ENCODE measurements around the gene CCDC146. TPM values are rescaled to one million over a fixed set of nuclear protein-coding genes. Genes with fewer than 3 reads are reported as not detected.

CCDC146 gene
- total RNA-seq, 1 experiment from 2014 or later, result 1.1 TPM

DNA sequence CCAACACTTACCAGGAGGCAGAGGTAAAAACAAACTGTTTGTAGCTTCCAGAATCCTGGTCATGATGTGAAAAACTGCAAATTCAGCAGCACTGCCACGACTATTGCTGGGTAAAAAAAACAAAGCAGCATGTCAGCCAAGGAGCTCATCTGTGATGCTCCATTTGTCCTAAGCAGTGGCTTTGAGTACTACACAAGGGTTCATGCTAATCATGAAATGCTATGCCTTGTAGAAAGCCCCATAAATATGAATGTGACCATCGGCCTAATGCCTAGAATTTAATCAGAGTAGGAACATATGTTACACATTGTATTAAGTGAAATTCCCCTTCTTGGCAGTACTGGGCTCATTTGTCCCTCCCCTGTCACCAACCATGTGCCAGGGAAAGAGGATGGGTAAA, 198.3 kb downstream of the CCDC146 start (continued):
- TF ChIP-seq, protein P1, sequence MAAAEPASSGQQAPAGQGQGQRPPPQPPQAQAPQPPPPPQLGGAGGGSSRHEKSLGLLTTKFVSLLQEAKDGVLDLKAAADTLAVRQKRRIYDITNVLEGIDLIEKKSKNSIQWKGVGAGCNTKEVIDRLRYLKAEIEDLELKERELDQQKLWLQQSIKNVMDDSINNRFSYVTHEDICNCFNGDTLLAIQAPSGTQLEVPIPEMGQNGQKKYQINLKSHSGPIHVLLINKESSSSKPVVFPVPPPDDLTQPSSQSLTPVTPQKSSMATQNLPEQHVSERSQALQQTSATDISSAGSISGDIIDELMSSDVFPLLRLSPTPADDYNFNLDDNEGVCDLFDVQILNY (CRISPR knock-in tag; IDR thresholded peaks at IDR 0.05), result no peak

DNA sequence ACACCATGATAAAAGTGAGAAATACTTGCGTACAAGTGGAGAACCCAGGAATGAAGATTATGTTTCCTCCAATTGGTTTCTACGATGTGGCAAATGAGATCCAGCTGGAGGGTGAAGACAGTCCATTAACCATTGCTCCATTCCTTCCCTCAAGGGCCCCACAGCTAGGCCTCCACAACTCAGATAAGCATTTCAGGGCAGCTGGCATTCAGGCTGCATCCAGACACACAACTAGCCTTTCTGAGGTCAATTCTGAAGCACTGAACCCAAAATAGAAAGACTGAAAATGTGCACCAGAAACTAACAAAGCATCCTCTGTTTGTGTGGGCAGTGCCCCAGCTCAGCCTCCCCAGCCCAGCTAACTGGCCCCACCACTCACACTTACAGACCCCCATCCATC, 198.9 kb downstream of the CCDC146 start:
- no peaks in the 10 kb centered on the region for H3K27me3 Mint-ChIP-seq (ENCODE audit: low read depth)
- H3K27ac Mint-ChIP-seq, result no peak overlapping the region
- no peak overlapping the region for H3K4me3 Mint-ChIP-seq
- DNase-seq (ENCODE audit: low spot score) (no peak), ATAC-seq (no peak)
- no peaks in the 10 kb centered on the region for H3K36me3 Mint-ChIP-seq
- POLR2A ChIA-PET, result no interaction called here
- CTCF ChIA-PET, result interaction anchor here (1.0 to 1.9 kb wide), 2 partner anchors 11 to 75 kb away, joined by 5 to 6 read pairs; no protein-coding TSS in a partner anchor
- H3K4me1 Mint-ChIP-seq, result no peaks in the 10 kb centered on the region
- no peak for TF ChIP-seq CREM (CRISPR knock-in tag; IDR thresholded peaks at IDR 0.05)
- no peak for TF ChIP-seq MYBL2 (CRISPR knock-in tag; IDR thresholded peaks at IDR 0.05)
- TF ChIP-seq ETV6 (CRISPR knock-in tag; IDR thresholded peaks at IDR 0.05), result no peak
- TF ChIP-seq IRF2 (CRISPR knock-in tag; IDR thresholded peaks at IDR 0.05; ENCODE audit: borderline replicate concordance, low read depth), result no peak
- TF ChIP-seq, protein P2, sequence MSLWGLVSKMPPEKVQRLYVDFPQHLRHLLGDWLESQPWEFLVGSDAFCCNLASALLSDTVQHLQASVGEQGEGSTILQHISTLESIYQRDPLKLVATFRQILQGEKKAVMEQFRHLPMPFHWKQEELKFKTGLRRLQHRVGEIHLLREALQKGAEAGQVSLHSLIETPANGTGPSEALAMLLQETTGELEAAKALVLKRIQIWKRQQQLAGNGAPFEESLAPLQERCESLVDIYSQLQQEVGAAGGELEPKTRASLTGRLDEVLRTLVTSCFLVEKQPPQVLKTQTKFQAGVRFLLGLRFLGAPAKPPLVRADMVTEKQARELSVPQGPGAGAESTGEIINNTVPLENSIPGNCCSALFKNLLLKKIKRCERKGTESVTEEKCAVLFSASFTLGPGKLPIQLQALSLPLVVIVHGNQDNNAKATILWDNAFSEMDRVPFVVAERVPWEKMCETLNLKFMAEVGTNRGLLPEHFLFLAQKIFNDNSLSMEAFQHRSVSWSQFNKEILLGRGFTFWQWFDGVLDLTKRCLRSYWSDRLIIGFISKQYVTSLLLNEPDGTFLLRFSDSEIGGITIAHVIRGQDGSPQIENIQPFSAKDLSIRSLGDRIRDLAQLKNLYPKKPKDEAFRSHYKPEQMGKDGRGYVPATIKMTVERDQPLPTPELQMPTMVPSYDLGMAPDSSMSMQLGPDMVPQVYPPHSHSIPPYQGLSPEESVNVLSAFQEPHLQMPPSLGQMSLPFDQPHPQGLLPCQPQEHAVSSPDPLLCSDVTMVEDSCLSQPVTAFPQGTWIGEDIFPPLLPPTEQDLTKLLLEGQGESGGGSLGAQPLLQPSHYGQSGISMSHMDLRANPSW (CRISPR knock-in tag; conservative IDR thresholded peaks at IDR 0.05; ENCODE audit: low read depth), result no peak
- no peak for TF ChIP-seq ESRRA (CRISPR knock-in tag; IDR thresholded peaks at IDR 0.05; ENCODE audit: borderline replicate concordance)
- TF ChIP-seq, protein P3, sequence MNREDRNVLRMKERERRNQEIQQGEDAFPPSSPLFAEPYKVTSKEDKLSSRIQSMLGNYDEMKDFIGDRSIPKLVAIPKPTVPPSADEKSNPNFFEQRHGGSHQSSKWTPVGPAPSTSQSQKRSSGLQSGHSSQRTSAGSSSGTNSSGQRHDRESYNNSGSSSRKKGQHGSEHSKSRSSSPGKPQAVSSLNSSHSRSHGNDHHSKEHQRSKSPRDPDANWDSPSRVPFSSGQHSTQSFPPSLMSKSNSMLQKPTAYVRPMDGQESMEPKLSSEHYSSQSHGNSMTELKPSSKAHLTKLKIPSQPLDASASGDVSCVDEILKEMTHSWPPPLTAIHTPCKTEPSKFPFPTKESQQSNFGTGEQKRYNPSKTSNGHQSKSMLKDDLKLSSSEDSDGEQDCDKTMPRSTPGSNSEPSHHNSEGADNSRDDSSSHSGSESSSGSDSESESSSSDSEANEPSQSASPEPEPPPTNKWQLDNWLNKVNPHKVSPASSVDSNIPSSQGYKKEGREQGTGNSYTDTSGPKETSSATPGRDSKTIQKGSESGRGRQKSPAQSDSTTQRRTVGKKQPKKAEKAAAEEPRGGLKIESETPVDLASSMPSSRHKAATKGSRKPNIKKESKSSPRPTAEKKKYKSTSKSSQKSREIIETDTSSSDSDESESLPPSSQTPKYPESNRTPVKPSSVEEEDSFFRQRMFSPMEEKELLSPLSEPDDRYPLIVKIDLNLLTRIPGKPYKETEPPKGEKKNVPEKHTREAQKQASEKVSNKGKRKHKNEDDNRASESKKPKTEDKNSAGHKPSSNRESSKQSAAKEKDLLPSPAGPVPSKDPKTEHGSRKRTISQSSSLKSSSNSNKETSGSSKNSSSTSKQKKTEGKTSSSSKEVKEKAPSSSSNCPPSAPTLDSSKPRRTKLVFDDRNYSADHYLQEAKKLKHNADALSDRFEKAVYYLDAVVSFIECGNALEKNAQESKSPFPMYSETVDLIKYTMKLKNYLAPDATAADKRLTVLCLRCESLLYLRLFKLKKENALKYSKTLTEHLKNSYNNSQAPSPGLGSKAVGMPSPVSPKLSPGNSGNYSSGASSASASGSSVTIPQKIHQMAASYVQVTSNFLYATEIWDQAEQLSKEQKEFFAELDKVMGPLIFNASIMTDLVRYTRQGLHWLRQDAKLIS (CRISPR knock-in tag; IDR thresholded peaks at IDR 0.05; ENCODE audit: borderline replicate concordance), result no peak
- no peaks in the 10 kb centered on the region for H3K9me3 Mint-ChIP-seq

DNA sequence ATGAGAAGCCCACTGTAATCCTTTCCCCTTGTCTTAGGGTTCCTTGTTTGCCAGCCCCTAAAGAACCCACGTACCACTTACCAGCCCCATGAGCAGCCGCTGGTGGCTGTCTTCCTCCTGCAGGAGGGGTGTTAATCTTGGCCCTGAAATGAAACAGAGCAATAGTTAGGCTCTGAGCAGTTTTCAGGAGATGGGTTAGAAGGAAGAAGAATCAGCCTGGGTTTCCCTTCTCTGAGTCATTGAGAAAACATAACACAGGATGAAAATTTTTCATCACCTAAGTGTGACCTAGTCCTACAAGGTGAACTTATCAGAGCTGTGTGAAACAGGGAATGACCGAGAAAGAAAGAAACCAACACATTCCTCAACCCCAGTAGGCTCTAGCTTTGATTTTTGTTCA, 203.7 kb downstream of the CCDC146 start:
- Mint-ChIP-seq H3K27me3 (ENCODE audit: low read depth) (no peaks in the 10 kb centered on the region), H3K4me3 (no peak overlapping the region), H3K36me3 (no peaks in the 10 kb centered on the region), H3K27ac (no peak overlapping the region), H3K4me1 (peaks cover 11% of the 10 kb centered on the region), H3K9me3 (no peaks in the 10 kb centered on the region)
- ATAC-seq (no peak), DNase-seq (ENCODE audit: low spot score) (no peak)
- POLR2A ChIA-PET, result no interaction called here
- CTCF ChIA-PET, result no interaction called here
- TF ChIP-seq ZNF396 (CRISPR knock-in tag; IDR thresholded peaks at IDR 0.05; ENCODE audit: borderline replicate concordance), result no peak
- no peak for TF ChIP-seq KAT7 (CRISPR knock-in tag; IDR thresholded peaks at IDR 0.05; ENCODE audit: borderline replicate concordance)
- TF ChIP-seq ZNF423 (CRISPR knock-in tag; IDR thresholded peaks at IDR 0.05), result no peak
- no peak for TF ChIP-seq IRF2 (CRISPR knock-in tag; IDR thresholded peaks at IDR 0.05; ENCODE audit: borderline replicate concordance, low read depth)
- no peak for TF ChIP-seq SMAD4 (CRISPR knock-in tag; IDR thresholded peaks at IDR 0.05)
- TF ChIP-seq FOXP1 (CRISPR knock-in tag; IDR thresholded peaks at IDR 0.05; ENCODE audit: borderline replicate concordance), result no peak
- TF ChIP-seq, protein P4, sequence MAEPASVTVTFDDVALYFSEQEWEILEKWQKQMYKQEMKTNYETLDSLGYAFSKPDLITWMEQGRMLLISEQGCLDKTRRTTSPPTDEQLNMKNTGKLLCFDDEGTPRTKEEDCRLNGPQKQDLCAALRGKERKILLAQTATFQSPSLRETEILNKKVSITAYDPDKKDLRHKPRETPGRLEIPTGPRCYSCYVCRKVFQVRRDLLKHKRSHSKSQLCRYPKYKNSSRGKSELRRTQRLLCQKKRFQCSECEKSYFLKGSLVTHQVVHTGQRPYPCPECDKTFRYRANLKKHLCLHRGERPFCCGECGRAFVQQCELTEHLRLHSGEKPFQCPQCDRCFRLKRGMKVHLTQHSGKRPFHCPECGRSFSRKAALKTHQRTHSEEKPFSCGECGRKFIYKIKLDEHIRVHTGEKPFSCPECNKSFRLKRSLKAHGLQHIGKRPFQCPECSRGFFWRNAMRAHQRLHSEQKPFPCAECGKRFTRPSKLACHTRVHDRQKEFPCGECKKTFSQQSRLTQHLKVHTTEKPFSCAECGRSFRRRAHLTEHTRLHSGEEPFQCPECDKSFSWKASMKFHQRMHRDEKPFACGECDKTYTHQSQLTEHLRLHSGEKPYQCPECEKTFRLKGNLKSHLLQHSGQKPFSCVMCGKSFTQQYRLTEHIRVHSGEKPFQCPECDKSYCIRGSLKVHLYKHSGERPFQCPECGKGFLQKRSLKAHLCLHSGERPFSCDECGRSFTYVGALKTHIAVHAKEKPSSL (CRISPR knock-in tag; conservative IDR thresholded peaks at IDR 0.05), result no peak
- TF ChIP-seq, protein P2 (CRISPR knock-in tag; conservative IDR thresholded peaks at IDR 0.05; ENCODE audit: low read depth), result no peak
- TF ChIP-seq, protein P5, sequence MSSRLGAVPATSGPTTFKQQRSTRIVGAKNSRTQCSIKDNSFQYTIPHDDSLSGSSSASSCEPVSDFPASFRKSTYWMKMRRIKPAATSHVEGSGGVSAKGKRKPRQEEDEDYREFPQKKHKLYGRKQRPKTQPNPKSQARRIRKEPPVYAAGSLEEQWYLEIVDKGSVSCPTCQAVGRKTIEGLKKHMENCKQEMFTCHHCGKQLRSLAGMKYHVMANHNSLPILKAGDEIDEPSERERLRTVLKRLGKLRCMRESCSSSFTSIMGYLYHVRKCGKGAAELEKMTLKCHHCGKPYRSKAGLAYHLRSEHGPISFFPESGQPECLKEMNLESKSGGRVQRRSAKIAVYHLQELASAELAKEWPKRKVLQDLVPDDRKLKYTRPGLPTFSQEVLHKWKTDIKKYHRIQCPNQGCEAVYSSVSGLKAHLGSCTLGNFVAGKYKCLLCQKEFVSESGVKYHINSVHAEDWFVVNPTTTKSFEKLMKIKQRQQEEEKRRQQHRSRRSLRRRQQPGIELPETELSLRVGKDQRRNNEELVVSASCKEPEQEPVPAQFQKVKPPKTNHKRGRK (CRISPR knock-in tag; IDR thresholded peaks at IDR 0.05; ENCODE audit: borderline replicate concordance), result no peak
- TF ChIP-seq NR3C1 (CRISPR knock-in tag; conservative IDR thresholded peaks at IDR 0.05; ENCODE audit: low read depth), result no peak
- TF ChIP-seq CBFB (CRISPR knock-in tag; IDR thresholded peaks at IDR 0.05; ENCODE audit: low read depth), result no peak
- TF ChIP-seq NFYB (CRISPR knock-in tag; conservative IDR thresholded peaks at IDR 0.05; ENCODE audit: low read depth), result no peak
- TF ChIP-seq ETV6 (CRISPR knock-in tag; IDR thresholded peaks at IDR 0.05), result no peak

Measured in WTC11 (cell line).